ENCODE data around the gene SURF2. TPM values are rescaled to one million over a fixed set of nuclear protein-coding genes. Genes with fewer than 3 reads are reported as not detected.

Gene SURF2
- polyA plus RNA-seq, 3 donors = 23.1 to 28.2 (median 26.4) TPM

DNA sequence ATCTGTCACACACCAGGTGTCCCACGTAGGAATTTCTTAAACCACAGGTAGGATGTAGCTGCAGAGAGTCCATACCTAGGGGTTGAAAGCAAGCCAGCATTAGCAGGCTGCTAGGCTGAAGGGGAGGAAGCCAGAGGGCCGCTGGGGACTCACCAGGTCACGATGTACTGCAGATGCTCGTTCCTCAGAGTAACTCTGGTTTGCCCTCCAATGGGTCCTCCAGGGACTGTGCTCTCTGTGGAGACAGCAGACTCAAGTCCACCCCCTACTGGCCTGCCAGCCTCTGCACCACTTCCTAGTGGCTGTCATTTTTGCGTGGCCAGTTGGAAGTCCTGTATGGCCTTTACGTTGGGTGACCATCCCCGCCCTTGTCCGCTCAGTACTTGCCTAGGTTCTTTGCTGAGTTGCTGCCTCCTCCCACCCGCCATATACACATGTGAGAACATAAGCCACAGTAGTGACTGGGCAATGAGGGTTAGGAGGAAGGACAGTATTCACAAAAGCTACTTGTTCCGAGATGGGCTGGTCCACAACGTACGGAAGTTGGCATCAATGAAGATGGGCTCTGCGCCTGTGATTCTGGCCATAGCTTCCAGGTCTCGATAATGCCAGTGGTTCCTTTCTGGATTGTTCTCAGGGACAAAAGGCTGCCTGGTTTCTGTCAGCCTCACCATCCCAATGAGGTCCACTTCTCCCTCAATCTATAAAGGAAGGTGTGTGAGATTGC lies 4.3 kb upstream of the SURF2 start:
- DNase-seq = no peak

- no peak for DNase-seq
Measured at GRCh38 chr9:133352635-133353340, 3.6 kb upstream of the SURF2 start.

DNA sequence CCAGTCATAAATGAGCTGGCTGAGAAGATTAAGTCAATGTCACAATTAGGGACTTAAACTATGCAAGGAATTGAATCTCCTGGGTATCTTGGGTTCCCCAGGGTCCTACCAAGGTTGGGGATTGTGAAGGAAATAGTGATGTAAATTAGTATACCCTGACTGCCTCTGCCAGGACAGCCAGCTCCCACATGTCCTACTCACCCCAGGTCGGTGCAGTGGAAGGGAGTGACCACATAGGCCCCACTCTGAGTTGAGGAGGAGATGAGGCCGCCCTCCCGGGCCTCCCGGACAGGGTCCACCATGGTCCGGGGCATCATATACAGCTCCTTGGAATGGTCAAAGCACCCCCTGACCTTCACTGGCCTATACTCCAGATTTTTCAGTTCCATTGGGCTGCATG lies 2.8 kb upstream of the SURF2 start:
- no peak for DNase-seq

- no peak for DNase-seq
Measured at GRCh38 chr9:133354766-133355165, 1.6 kb upstream of the SURF2 start.

GRCh38 chr9:133355881-133356357 lies 431 bp upstream of the SURF2 start:
- no peak for DNase-seq

DNA sequence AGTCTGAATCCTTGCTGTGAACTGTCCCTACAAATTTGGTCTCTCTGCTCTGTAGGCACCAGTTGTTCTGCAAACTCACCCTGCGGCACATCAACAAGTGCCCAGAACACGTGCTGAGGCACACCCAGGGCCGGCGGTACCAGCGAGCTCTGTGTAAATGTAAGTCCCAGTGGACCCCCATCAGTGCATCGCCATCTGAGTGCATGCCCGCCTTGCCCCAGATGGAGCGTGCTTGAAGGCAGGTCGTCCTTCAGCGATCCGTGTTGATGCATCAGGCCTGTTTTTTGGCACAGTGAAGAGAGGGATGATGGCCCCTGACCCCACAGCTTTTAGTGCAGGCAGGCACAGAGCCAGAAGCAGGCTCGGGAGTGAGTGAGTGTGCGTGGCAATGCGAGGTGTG lies 1.3 kb downstream of the SURF2 start:
- no peak for DNase-seq

DNA sequence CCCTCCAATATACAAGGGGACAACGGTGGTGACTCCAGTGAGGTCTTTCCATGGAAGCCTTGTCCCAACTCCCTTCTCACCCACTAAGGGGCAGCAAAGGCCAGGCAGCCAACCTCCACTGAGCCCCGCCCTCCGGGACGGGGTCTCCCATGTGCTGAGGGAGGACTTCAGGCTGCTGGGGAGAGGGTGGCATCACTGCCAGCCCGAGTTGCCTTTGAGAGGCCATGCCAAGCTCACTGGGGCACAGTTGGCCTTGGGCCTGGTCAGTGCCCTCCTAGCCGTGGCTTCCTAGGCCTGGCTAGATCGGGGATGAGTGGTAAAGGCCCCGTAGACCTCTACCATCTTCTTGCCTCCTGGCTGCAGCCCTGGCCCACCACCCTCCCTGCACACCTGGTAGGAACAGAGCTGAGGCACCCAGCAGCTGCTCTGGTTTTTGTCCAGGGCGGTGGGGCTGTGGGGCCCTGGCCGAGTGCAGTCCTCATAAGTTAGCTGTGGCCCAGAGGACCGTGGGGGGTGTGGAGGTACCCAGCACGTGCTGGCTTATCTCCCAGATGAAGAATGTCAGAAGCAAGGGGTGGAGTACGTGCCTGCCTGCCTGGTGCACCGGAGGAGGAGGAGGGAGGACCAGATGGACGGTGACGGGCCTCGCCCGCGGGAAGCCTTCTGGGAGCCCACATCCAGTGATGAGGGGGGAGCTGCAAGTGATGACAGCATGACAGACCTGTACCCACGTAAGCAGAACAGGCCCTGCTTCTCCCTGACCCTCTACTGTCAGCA lies 3.2 kb downstream of the SURF2 start:
- no peak for DNase-seq

- DNase-seq = no peak
Measured at GRCh38 chr9:133360400-133361393, 4.3 kb downstream of the SURF2 start.

DNA sequence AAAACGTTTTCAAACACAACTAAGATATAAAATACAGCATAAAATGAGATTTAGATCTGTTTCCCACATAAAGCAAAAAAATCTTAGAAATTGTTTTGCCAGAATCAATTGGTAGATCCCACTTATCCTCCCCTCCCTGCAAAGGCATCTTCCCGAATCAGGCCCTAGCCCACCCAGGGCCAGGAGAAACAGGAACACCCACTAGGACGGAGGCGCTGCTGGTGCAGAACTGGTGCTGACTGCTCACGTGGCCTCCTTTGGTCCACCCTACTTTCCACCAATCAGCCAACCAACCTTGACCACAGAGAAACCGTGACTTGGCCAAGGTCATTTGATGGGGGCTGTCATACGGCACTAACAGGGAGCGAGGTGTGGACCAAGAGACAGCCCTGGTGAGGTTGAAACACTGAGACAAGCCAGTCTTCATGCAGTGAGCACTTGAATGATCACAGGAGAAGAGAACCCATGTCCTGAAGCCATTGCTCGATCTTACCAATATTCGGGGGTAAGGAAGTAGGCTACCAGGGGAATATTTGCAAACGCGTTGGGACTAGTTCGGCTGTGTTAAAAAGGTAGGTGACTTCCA lies 5.2 kb downstream of the SURF2 start:
- no peak for DNase-seq

DNA sequence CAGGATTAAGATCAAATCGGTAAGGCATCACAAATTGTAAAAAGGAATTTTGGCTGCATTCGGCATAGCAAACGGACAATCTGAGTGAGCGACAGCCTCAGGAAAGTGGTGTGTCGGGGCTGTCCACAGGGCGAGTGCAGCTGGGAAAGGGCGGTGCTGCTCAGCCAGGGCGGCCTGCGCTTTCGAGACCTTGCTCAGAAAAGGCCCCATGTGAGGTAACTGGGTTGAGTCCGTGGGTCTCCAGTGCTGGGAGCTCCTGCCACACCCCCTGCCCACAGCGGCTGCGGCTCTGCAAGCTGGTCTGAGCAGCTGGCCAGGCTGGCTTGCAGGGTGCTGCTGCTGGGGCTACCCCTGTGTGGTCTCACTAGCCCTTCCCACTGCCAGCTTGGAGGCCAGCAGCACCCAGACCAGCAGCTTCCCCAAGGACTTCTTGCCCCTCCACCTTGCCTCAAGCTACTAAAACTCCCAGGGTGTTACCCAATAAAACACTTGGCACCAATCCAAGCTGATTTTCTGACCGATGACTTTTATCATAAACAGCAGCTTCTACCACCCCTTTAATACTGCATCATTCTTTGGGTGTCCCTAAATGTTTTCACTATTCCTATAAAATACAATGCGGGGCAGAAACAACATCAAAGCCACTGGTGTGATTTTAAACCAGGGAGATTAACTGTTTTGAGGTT lies 6.2 kb downstream of the SURF2 start:
- DNase-seq = no peak

DNA sequence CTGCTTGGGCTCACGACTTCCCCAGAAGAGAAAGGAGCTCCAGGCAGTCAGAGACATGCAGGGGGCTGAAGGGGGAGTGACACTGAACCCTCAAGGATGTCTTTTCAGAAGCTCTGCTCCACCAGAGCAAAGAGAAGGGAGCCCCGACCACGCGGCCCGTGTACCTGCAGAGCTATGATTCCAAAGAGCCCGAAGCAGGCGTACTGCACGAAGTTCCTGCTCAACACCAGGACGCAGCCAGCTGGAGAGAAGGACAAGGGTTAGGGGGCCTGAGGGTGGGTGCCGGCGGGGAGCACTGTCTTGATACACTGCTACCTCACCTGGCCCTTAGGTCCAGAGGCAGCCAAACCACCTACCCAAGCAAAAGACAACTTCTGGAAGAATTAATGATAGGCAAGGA lies 10.1 kb downstream of the SURF2 start:
- DNase-seq = no peak

GRCh38 chr9:133367221-133367620 lies 10.9 kb downstream of the SURF2 start:
- DNase-seq = no peak

GRCh38 chr9:133367778-133368177 lies 11.4 kb downstream of the SURF2 start:
- DNase-seq = no peak

- DNase-seq = no peak
Measured at GRCh38 chr9:133368249-133368881, 12.0 kb downstream of the SURF2 start.

DNA sequence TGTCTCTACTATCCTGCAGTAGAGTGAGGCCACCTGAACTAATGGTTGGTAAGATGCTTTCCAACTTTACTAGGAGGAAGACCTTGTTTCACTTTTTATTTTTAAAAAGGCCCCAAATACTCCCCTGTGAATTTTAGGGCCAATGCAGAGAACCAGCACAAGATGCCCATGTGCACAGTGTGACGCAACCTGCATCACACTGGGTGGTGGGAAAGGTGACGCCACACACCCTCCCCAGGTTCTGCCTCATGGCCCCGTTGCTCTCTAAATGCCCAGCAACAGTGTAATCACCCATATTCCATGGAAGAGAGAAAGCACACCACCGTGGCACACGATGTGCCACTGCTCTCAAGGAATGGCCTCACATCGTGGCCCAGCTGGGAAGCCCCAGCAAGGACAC lies 13.1 kb downstream of the SURF2 start:
- DNase-seq = no peak

- no peak for DNase-seq
Measured at GRCh38 chr9:133369933-133370332, 13.6 kb downstream of the SURF2 start.

DNA sequence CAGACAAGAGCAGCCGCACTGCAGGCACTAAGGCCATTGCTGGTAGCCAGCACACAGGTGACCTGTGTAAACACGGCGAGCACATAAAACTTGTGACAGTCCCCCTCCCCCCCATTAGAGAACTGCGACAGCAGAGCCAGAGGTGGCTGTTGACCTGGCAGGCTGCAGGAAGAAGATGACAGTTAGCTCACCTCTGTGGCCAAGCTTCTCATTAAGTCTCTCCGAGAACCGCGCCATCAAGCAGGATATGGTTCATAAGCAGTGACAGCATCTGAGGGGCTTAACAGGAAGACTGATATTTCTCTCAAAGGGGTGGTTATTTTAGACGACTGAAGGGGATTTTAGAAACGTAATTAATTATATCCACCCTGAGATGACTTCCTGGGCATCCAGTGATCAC lies 14.3 kb downstream of the SURF2 start:
- no peak for DNase-seq

GRCh38 chr9:133371261-133371711 lies 14.9 kb downstream of the SURF2 start:
- DNase-seq = no peak

GRCh38 chr9:133372144-133372543 lies 15.8 kb downstream of the SURF2 start:
- no peak for DNase-seq

- DNase-seq = no peak
Measured at GRCh38 chr9:133374612-133375115, 18.3 kb downstream of the SURF2 start.
